Suprapubic skin (tissue), 3 donors: Measurements from ENCODE around the gene LGALS3BP.

Experiments used
- CTCF ChIP-seq, 2 donors: fragments of 200-600 bp in 1 of 2; fragments of 450-650 bp in 1 of 2; sonication (generic) in 1 of 2; IDR thresholded peaks; one replicate each; pipeline ENCODE4 v1.5.1; 2016 to 2019; ENCODE audit warnings: antibody characterized with exemption in 2 of 2, mild to moderate bottlenecking in 1 of 2, moderate library complexity in 1 of 2
- EP300 ChIP-seq: sonication (generic); formaldehyde crosslinking; IDR thresholded peaks from one replicate; pipeline ENCODE4 v1.6.1; 2017; ENCODE audit warnings: antibody characterized with exemption
- POLR2A ChIP-seq, 2 donors: fragments of 450-650 bp; IDR thresholded peaks; one replicate each; pipeline ENCODE4 v1.6.1; 2017; ENCODE audit warnings: antibody characterized with exemption in 2 of 2, mild to moderate bottlenecking in 2 of 2, moderate library complexity in 2 of 2

GRCh38 chr17:78996781-78997201 lies 17.1 kb upstream of the LGALS3BP start:
- no peak for TF ChIP-seq POLR2A (IDR thresholded peaks at IDR 0.05)
- TF ChIP-seq CTCF (IDR thresholded peaks at IDR 0.05): no peak
- no peak for TF ChIP-seq EP300
